Dermis lymphatic vessel endothelial cell (primary cell): ENCODE measurements around the gene SEMA4D. TPM values are rescaled to one million over a fixed set of nuclear protein-coding genes. Genes with fewer than 3 reads are reported as not detected.

Experiments used
- total RNA-seq: library from RNA; depleted of rRNA; stranded (reverse); fragments of >200 nt; gene quantifications from 2 replicates; pipeline ENCODE4 v1.2.1, GENCODE V29; 2014

The SEMA4D gene
- total RNA-seq: 1.9 and 2.5 TPM in 2 replicates

DNA sequence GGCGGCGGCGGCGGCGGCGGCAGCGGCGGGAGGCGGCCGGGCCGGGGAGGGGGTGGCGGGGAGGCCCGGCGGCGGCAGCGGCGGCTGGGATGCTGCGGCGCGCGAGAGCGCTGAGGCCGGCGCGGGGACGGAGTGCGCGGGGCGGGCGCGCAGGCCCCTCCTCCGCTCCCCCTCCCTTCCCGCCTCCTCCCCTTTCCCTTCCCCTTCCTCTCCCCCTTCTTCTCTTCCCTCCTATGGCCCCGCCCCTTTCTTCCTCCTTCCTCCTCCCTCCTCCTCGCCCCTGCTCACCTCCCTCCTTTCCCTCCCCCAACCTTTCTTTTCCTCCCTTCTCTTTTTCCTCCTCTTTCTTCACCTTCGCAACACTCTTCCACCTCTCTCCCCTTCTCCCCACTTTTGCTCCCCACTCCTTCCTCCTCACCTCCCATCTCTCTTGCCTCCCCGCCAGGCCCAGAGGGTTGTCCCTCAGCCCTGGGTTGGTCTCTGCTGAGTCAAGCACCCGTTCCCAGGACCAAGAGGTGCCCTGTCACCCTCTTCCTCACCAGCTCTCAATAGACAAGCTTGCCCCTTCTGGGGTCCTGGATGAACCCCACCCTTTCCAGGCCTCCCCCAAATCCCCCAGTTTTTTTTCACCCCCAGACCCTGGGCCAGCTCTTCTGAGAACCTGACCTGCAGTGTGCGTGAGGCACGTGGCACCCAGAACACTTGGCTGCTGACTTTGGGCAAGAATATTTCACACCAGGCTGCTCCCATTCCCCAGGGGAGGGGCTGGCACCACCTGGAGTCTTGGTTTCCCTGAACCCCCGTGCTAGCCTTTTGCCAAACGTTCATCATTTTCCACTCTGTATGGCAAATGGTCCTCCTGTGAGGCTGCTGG is at the start of gene SEMA4D:
Gene SEMA4D, minus strand, starts transcription at position 136 of the 874 bp plus-strand sequence. CDS start 92,657 bp downstream, outside the sequence.

DNA sequence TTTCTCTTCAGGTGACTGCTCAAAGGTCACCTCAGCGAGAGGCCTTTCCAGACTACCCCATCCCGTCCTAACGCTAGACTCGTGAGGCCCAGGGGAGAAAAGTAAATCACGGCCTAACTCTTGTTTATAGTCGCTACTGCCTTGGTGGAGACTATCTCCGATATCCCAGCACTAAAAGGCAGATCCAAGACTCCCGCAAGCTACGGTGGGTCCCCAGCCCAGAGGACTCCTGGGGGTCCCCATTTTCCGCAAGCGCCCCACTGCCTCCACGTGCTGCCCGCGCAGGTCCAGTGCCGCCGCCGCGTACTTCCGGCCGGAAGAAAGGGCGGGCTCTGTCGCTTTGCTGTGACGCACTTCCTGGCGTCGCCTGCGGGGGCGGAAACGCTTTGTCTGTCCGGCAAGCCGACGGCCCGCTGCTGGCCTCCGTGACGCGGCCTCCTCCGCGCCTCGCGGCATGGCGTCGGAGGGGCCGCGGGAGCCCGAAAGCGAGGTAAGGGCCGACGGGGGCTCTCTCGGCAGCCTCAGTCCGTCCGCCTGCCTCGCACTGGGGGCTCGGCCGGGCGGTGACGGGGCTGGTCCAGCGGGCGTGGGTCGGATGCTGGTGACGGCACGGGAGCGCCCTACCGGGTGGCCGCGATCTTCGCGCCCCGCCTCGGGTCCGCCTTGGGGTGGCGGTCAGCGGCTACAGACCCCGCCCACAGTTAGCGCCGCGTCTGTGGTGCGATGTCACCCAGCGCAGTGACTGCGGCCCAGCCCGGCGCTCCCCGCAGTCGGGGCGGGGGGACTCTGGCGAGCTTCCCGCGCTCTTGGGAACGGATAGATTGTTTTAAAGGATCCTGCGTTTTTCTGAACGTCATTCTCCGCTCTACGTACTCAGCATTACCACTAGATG is 179.5 kb downstream of the SEMA4D start, which contains the start of gene SECISBP2:
Gene SECISBP2, plus strand, starts transcription at position 378 of the 892 bp plus-strand sequence. Its CDS starts 77 bp downstream, at position 455.

Other genes with a start within 250 kb of the SEMA4D start
- 39.2 and 46.9 TPM in 2 replicates for gene CKS2, start 186.9 kb downstream of the SEMA4D start, total RNA-seq
- gene SECISBP2, start 179.6 kb downstream of the SEMA4D start, total RNA-seq: 24.8 and 26.4 TPM in 2 replicates
- gene GADD45G, start 106.9 kb upstream of the SEMA4D start, total RNA-seq: 0.09 and 0.11 TPM in 2 replicates